B cell (primary cell): Measurements from ENCODE around the gene DTNA. TPM values are rescaled to one million over a fixed set of nuclear protein-coding genes. Genes with fewer than 3 reads are reported as not detected.

ENCODE experiments used
- ATAC-seq: fragments of 200-7000 bp; cut with Tn5 transposase; one replicate; pipeline ENCODE4 v1.10.0; 2021; ENCODE audit warnings: low read depth, mild to moderate bottlenecking, moderate number of reproducible peaks, moderate library complexity
- CTCF ChIA-PET: fragments of 350-600 bp; sonication (Branson Sonifier 250); formaldehyde crosslinking; loops from one replicate; lab custom pipeline; 2021; ENCODE audit warnings: antibody characterized with exemption, inconsistent platforms; lab: Charles Lee
- POLR2A ChIA-PET: fragments of 350-600 bp; sonication (Branson Sonifier 250); formaldehyde crosslinking; loops from one replicate; lab custom pipeline; 2021; ENCODE audit warnings: antibody characterized with exemption; lab: Charles Lee
- DNase-seq: peaks from one replicate; pipeline ENCODE4 v3.0.0; 2013
- H2AFZ ChIP-seq: 2 replicates; pipeline ENCODE4 v1.6.1; 2012; ENCODE audit warnings: mild to moderate bottlenecking, low read depth, low read length; ENCODE audit not compliant: insufficient read depth, poor library complexity, severe bottlenecking
- H3K27ac ChIP-seq, 2 donors: 1 replicate in 1 of 2; 2 replicates in 1 of 2; pipeline ENCODE4 v1.5.1; 2012 to 2013; ENCODE audit warnings: low read length in 2 of 2, mild to moderate bottlenecking in 2 of 2, moderate library complexity in 1 of 2
- H3K27me3 ChIP-seq, 4 experiments: fragments of 200-600 bp in 1 of 4; sonication (generic) in 1 of 4; replicated peaks in 1 of 4; 1 replicate in 2 of 4; 2 replicates in 2 of 4; pipeline versions ENCODE4 v1.6.1 to v1.7.0; 2013 to 2016; ENCODE audit warnings: low read length in 3 of 4, mild to moderate bottlenecking in 2 of 4, mixed read lengths in 1 of 4, moderate library complexity in 1 of 4; ENCODE audit not compliant: insufficient read depth in 4 of 4, control insufficient read depth in 3 of 4; ENCODE audit errors: control extremely low read depth in 1 of 4
- H3K36me3 ChIP-seq, 2 experiments: replicated peaks in 1 of 2; 1 replicate in 1 of 2; 2 replicates in 1 of 2; pipeline versions ENCODE4 v1.6.1 to v1.7.1; 2013; ENCODE audit warnings: low read length in 1 of 2; ENCODE audit not compliant: insufficient read depth in 2 of 2, control insufficient read depth in 1 of 2; ENCODE audit errors: control extremely low read depth in 1 of 2, extremely low read depth in 1 of 2
- H3K4me1 ChIP-seq, 2 donors: fragments of 200-600 bp in 1 of 2; sonication (generic) in 1 of 2; 1 replicate in 1 of 2; 2 replicates in 1 of 2; pipeline versions ENCODE4 v1.5.1 to v1.6.1; 2013 to 2017; ENCODE audit warnings: low read length in 2 of 2; ENCODE audit not compliant: control insufficient read depth in 2 of 2, insufficient read depth in 2 of 2
- H3K4me2 ChIP-seq: replicated peaks from 2 replicates; pipeline ENCODE3; 2012; ENCODE audit warnings: mild to moderate bottlenecking, low read depth, low read length; ENCODE audit not compliant: poor library complexity, severe bottlenecking
- H3K4me3 ChIP-seq, 5 experiments: fragments of 200-600 bp in 1 of 5; sonication (generic) in 1 of 5; 1 replicate in 3 of 5; 2 replicates in 2 of 5; pipeline versions ENCODE4 v1.5.1 to v1.7.0; 2011 to 2016; ENCODE audit warnings: low read length in 4 of 5, mild to moderate bottlenecking in 4 of 5, low read depth in 2 of 5, control low read depth in 1 of 5, moderate library complexity in 1 of 5; ENCODE audit not compliant: insufficient read depth in 1 of 5; ENCODE audit errors: control extremely low read depth in 1 of 5, extremely low read depth in 1 of 5
- H3K79me2 ChIP-seq: fragments of 200-600 bp; sonication (generic); one replicate; pipeline ENCODE4 v1.6.0; 2016; ENCODE audit warnings: low read length; ENCODE audit not compliant: control insufficient read depth, insufficient read depth
- H3K9ac ChIP-seq: fragments of 200-600 bp; sonication (generic); 2 replicates; pipeline ENCODE4 v1.6.1; 2017; ENCODE audit warnings: mild to moderate bottlenecking, low read length, moderate library complexity
- H3K9me3 ChIP-seq, 3 donors: one replicate each; pipeline versions ENCODE4 v1.6.1 to v1.7.1; 2013; ENCODE audit warnings: low read length in 2 of 3; ENCODE audit not compliant: control insufficient read depth in 2 of 3, insufficient read depth in 1 of 3; ENCODE audit errors: control extremely low read depth in 1 of 3
- H4K20me1 ChIP-seq: 2 replicates; pipeline ENCODE4 v1.6.0; 2012; ENCODE audit warnings: mild to moderate bottlenecking, low read length; ENCODE audit not compliant: insufficient read depth, control insufficient read depth, poor library complexity, severe bottlenecking
- H3K27ac Mint-ChIP-seq: one replicate; pipeline ENCODE4 v1.8.0; 2021; ENCODE audit warnings: mixed read lengths
- H3K27me3 Mint-ChIP-seq: one replicate; pipeline ENCODE4 v1.8.0; 2021; ENCODE audit warnings: mixed read lengths
- H3K4me1 Mint-ChIP-seq: one replicate; pipeline ENCODE4 v1.8.0; 2021; ENCODE audit warnings: mixed read lengths
- H3K4me3 Mint-ChIP-seq: one replicate; pipeline ENCODE4 v1.8.0; 2021; ENCODE audit warnings: mixed read lengths
- H3K9me3 Mint-ChIP-seq: one replicate; pipeline ENCODE4 v1.8.0; 2022; ENCODE audit warnings: mixed read lengths; ENCODE audit not compliant: insufficient read depth
- CTCF ChIP-seq: fragments of 200-600 bp; IDR thresholded peaks from one replicate; pipeline ENCODE4 v1.8.0; 2022; ENCODE audit warnings: antibody characterized with exemption, mild to moderate bottlenecking
- EZH2 ChIP-seq: IDR thresholded peaks from 2 replicates; pipeline ENCODE4 v1.6.1; 2012; ENCODE audit warnings: borderline replicate concordance, low read depth, mild to moderate bottlenecking, moderate library complexity, low read length; ENCODE audit not compliant: insufficient read depth, poor library complexity, severe bottlenecking
- WGBS: methylation state at CpG from one replicate; pipeline ENCODE4 v1.1.5; 2013; ENCODE audit warnings: missing lambda C conversion rate; ENCODE audit not compliant: insufficient coverage; 5-methylcytosine and 5-hydroxymethylcytosine counted together
- intact Hi-C: fragments of 100-400 bp; cut with micrococcal nuclease; formaldehyde crosslinking; loops from one replicate; pipeline ENCODE4 v1.10.0; 2022
- polyA plus RNA-seq: library from polyadenylated mRNA; depleted of rRNA; stranded (reverse); fragments of >200 nt; gene quantifications from 2 replicates; pipeline ENCODE4 v1.2.3, GENCODE V29; 2012
- total RNA-seq, 2 donors: library from RNA; stranded (reverse); fragments of 120-200 nt in 1 of 2; gene quantifications; 1 replicate in 1 of 2; 2 replicates in 1 of 2; pipeline versions ENCODE4 v1.2.3 to v1.2.4, GENCODE V29; 2013 to 2022

Gene DTNA
- total and polyA plus RNA-seq, 2 donors (not counting 1 experiment from before 2014, with no cell fraction given), result not detected

GRCh38 chr18:34738175-34738894 lies 28.2 kb downstream of the DTNA start:
- no peak overlapping the region for H3K27ac ChIP-seq
- no peak for TF ChIP-seq CTCF
- TF ChIP-seq EZH2, result no peak
- Mint-ChIP-seq H3K27me3 (no peaks in the 10 kb centered on the region), H3K9me3 (no peaks in the 10 kb centered on the region), H3K4me3 (no peak overlapping the region), H3K4me1 (no peaks in the 10 kb centered on the region), H3K27ac (no peak overlapping the region)
- no peak overlapping the region for H3K9ac ChIP-seq
- no peaks in the 10 kb centered on the region for H4K20me1 ChIP-seq
- H3K79me2 ChIP-seq, result no peaks in the 10 kb centered on the region
- ATAC-seq, result no peak
- ChIA-PET POLR2A (no interaction called here), CTCF (no interaction called here)
- intact Hi-C loops, result no loop called here
- no peak for DNase-seq
- H3K9me3 ChIP-seq, result no peaks in the 10 kb centered on the region
- H3K36me3 ChIP-seq, result no peaks in the 10 kb centered on the region
- 96% methylated on average over 6 of the region's 9 CpGs for WGBS
- no peak overlapping the region for H3K4me2 ChIP-seq
- H3K27me3 ChIP-seq, result no peaks in the 10 kb centered on the region
- H3K4me1 ChIP-seq, result no peaks in the 10 kb centered on the region
- H2AFZ ChIP-seq, result no peak overlapping the region
- no peak overlapping the region for H3K4me3 ChIP-seq

GRCh38 chr18:34740101-34740500 lies 30.0 kb downstream of the DTNA start:
- Mint-ChIP-seq H3K4me3 (no peak overlapping the region), H3K9me3 (no peaks in the 10 kb centered on the region), H3K27ac (no peak overlapping the region), H3K4me1 (no peaks in the 10 kb centered on the region), H3K27me3 (no peaks in the 10 kb centered on the region)
- no peak overlapping the region for H3K9ac ChIP-seq
- no peak overlapping the region for H3K4me3 ChIP-seq
- H3K4me2 ChIP-seq, result no peak overlapping the region
- intact Hi-C loops, result no loop called here
- H3K79me2 ChIP-seq, result no peaks in the 10 kb centered on the region
- no peak overlapping the region for H3K27ac ChIP-seq
- TF ChIP-seq CTCF, result no peak
- TF ChIP-seq EZH2, result no peak
- no CpG with 5 or more reads among the region's 1 CpG for WGBS
- ATAC-seq (no peak), DNase-seq (no peak)
- ChIA-PET POLR2A (no interaction called here), CTCF (no interaction called here)
- H4K20me1 ChIP-seq, result no peaks in the 10 kb centered on the region
- H2AFZ ChIP-seq, result no peak overlapping the region
- no peaks in the 10 kb centered on the region for H3K27me3 ChIP-seq
- no peaks in the 10 kb centered on the region for H3K36me3 ChIP-seq
- no peaks in the 10 kb centered on the region for H3K9me3 ChIP-seq
- H3K4me1 ChIP-seq, result no peaks in the 10 kb centered on the region
